Stimulated activated naive CD8-positive, alpha-beta T cell treated with anti-CD3 and anti-CD28 coated beads, Interleukin-15, amount 100 ng/mL, for 72 hours (primary cell): ENCODE results near the gene DNAH7.

ENCODE experiments used
- ATAC-seq: fragments of 150-1000 bp; cut with Tn5 transposase; 2 replicates; pipeline ENCODE4 v1.10.0; 2021; ENCODE audit warnings: mild to moderate bottlenecking, moderate library complexity
- DNase-seq, 2 donors: peaks; one replicate each; pipeline ENCODE4 v3.0.0; 2021 to 2022
- H3K27ac Mint-ChIP-seq, 2 donors: one replicate each; pipeline ENCODE4 v1.8.0; 2022; ENCODE audit warnings: mild to moderate bottlenecking in 2 of 2, mixed read lengths in 2 of 2, moderate library complexity in 2 of 2
- H3K27me3 Mint-ChIP-seq: one replicate; pipeline ENCODE4 v1.8.0; 2022; ENCODE audit warnings: mixed read lengths
- H3K4me1 Mint-ChIP-seq: one replicate; pipeline ENCODE4 v1.8.0; 2022; ENCODE audit warnings: mild to moderate bottlenecking, mixed read lengths
- H3K4me3 Mint-ChIP-seq, 2 donors: one replicate each; pipeline ENCODE4 v1.8.0; 2022; ENCODE audit warnings: mild to moderate bottlenecking in 2 of 2, mixed read lengths in 2 of 2, moderate library complexity in 1 of 2
- H3K9me3 Mint-ChIP-seq, 2 donors: one replicate each; pipeline ENCODE4 v1.8.0; 2022; ENCODE audit warnings: mixed read lengths in 2 of 2

DNAH7 gene

DNA sequence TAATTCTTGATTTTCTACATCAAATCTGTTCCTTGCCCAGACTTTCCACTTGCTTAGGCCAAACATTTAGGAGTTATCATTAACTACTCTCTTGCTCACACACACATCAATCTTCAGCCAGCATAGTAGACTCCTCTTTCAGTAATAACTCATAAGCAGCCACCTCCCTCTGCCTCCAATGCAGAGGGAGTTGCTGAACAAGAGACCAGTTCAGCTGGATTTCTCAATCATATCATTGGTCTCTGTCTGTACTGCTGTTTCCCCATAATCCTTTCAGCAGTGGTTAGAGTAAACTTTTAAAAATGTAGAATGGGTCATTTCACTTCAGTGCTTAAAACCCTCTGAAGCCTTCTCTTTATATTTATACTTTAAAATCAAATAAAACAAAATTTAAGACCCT lies 298.7 kb downstream of the DNAH7 start:
- no peaks in the 10 kb centered on the region for H3K27me3 Mint-ChIP-seq
- no peak for ATAC-seq
- DNase-seq, result no peak
- peaks cover 10 to 14% of the 10 kb centered on the region in 2 donors for H3K9me3 Mint-ChIP-seq
- H3K4me3 Mint-ChIP-seq, result no peak overlapping the region
- H3K4me1 Mint-ChIP-seq, result no peaks in the 10 kb centered on the region
- H3K27ac Mint-ChIP-seq, result no peak overlapping the region

DNA sequence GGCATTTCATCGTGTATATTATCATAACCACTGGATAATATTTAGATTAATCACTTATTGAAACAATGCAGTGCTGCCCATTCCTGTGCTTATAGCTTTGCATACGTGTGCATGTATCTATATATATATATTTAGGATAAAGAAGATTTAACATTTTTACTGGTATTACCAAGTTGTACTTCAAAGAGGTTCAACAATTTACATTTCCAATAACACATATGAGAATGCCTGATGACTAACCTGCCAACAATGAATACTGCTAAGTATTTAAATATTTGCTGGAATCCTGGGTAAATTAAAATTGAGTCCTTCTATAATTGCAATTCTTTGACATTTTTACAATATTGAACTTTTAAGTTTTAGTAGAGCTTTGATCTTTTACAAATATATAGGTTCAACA lies 300.2 kb downstream of the DNAH7 start:
- ATAC-seq (no peak), DNase-seq (no peak)
- no peaks in the 10 kb centered on the region for H3K27me3 Mint-ChIP-seq
- no peaks in the 10 kb centered on the region for H3K4me1 Mint-ChIP-seq
- H3K27ac Mint-ChIP-seq, result no peak overlapping the region
- no peak overlapping the region for H3K4me3 Mint-ChIP-seq
- peaks cover 18 to 25% of the 10 kb centered on the region in 2 donors for H3K9me3 Mint-ChIP-seq

DNA sequence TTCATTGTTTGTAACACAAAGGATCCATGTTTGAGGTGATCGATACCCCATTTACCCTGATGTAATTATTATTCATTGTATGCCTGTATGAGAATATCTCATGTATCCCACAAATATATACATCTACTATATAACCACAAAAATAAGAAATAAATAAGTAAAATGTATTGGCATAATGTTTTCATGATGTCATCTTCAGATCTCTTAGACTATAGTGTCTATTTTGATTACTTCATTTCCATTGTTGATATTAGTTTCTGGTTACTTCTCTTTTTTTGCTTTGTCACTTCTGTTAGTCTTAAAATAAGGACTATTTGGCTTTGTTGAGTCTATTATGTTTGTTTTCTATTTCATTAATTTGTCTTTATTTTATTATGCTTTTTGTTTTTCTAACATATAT lies 301.9 kb downstream of the DNAH7 start:
- no peaks in the 10 kb centered on the region for H3K4me1 Mint-ChIP-seq
- ATAC-seq (no peak), DNase-seq (no peak)
- H3K9me3 Mint-ChIP-seq, result peaks cover 30 to 42% of the 10 kb centered on the region in 2 donors
- H3K27me3 Mint-ChIP-seq, result no peaks in the 10 kb centered on the region
- no peak overlapping the region for H3K4me3 Mint-ChIP-seq
- no peak overlapping the region for H3K27ac Mint-ChIP-seq

DNA sequence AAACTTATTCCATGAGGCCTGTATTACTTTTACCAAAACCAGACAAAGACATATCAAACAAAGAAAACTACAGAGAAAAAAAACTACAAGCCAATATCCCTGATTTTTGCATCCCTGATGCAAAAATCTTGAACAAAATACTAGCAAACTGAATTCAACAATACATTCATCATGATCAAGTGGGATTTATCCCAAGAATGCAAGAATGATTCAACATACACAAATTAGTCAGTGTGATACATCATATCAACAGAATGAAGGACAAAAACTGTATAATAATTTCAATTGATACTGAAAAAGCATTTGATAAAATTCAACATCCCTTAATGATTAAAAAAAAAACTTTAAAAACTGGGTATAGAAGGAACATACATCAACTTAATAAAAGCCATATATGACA lies 304.8 kb downstream of the DNAH7 start:
- Mint-ChIP-seq H3K4me3 (no peak overlapping the region), H3K4me1 (no peaks in the 10 kb centered on the region), H3K27ac (no peak overlapping the region), H3K9me3 (peaks cover 35 to 61% of the 10 kb centered on the region in 2 donors), H3K27me3 (no peaks in the 10 kb centered on the region)
- ATAC-seq, result no peak
- no peak for DNase-seq

DNA sequence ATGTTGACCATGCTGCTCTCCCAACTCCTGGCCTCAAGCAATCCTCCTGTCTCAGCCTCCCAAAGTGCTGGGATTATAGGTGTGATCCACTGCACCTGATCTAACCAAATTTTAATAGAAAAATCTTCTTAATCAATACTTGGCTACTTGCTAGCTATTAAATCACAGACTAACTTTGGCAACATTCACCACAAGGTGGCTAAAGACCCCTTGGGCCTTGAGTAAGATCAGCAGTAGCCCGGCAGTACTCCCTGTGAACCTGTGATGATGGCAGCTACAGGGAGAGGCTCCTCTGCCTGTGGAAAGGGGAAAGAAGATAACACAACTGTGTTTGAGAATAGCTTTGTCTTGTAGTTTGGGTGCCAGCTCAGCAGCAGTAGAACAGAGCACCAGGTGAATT lies 308.8 kb downstream of the DNAH7 start:
- H3K4me1 Mint-ChIP-seq, result no peaks in the 10 kb centered on the region
- H3K27me3 Mint-ChIP-seq, result no peaks in the 10 kb centered on the region
- peak overlapping the region in 1 of 2 donors; percentile 34 for H3K27ac Mint-ChIP-seq
- H3K4me3 Mint-ChIP-seq, result no peak overlapping the region
- DNase-seq, result no peak
- peaks cover 24 to 46% of the 10 kb centered on the region in 2 donors for H3K9me3 Mint-ChIP-seq
- no peak for ATAC-seq

DNA sequence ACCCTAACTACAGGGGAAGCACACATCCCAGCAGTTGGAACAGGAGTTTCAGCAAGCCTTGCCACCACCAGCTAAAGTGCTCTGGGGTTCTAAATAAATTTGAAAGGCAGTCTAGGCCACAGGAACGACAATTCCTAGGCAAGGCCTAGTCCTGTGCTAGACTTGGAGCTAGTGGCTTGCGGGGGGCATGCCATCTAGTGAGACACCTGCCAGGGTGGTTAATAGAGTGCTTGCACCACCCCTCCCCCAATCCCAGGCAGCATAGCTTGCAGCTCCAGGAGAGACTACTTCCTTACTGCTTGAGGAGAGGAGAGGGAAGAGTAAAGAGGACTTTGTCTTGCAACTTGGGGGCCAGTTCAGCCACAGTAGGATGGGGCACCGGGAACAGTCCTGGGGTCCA lies 309.8 kb downstream of the DNAH7 start:
- DNase-seq (no peak), ATAC-seq (no peak)
- peaks cover 21 to 40% of the 10 kb centered on the region in 2 donors for H3K9me3 Mint-ChIP-seq
- H3K27me3 Mint-ChIP-seq, result no peaks in the 10 kb centered on the region
- H3K4me3 Mint-ChIP-seq, result no peak overlapping the region
- H3K4me1 Mint-ChIP-seq, result no peaks in the 10 kb centered on the region
- H3K27ac Mint-ChIP-seq, result no peak overlapping the region

DNA sequence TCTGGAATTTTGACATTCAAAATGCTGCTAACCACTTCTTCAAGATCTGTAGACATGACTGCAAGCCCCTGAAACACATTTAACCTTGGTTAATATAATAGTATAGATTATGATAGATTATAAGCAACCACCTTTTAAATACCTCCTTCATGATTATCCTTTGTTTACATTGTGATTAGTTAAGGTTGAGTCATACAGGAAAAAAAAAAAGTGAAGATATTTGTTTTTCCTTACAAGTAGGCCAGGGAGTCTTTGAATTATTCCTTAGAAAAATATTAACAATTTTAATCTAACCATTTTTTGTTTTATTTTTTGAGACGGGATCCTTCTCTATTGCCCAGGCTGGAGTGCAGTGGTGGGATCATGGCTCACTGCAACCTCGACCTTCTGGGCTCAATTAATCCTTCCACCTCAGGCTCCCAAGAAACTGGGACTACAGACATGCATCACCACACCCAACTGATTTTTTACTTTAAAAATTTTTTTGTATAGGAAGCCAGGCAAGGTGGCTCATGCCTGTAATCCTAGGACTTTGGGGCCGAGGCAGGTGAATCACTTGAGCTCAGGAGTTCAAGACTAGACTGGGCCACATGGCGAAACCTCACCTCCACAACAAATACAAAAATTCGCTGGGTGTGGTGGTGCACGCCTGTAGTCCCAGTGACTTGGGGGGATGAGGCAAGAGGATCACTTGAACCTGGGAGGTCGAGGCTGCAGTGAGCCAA lies 312.3 kb downstream of the DNAH7 start:
- Mint-ChIP-seq H3K27me3 (no peaks in the 10 kb centered on the region), H3K4me3 (no peak overlapping the region), H3K4me1 (no peaks in the 10 kb centered on the region), H3K9me3 (peaks cover 5 to 21% of the 10 kb centered on the region in 2 donors), H3K27ac (no peak overlapping the region)
- no peak for ATAC-seq
- no peak for DNase-seq

DNA sequence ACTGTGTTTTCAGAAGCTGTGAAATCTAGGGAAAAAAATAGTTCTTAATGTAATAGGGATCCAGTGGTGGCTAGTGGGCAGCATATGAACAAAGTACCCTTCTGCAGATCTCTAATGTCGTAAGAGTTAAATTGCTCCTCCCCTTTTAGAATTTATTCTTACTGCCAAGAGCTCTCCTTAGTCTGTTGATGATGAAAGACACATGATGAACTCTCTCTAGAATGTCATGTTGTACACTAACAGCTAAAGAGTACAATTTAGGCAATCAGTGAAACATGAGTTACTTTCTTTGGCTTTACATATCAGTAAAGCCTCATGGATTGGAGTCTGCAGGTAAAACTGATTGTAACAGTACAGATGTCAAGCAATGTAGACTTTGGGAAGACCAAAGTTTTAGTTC lies 327.4 kb downstream of the DNAH7 start:
- Mint-ChIP-seq H3K27ac (no peak overlapping the region), H3K9me3 (peaks cover 4 to 14% of the 10 kb centered on the region in 2 donors), H3K4me3 (no peak overlapping the region), H3K4me1 (no peaks in the 10 kb centered on the region), H3K27me3 (no peaks in the 10 kb centered on the region)
- no peak for DNase-seq
- no peak for ATAC-seq

DNA sequence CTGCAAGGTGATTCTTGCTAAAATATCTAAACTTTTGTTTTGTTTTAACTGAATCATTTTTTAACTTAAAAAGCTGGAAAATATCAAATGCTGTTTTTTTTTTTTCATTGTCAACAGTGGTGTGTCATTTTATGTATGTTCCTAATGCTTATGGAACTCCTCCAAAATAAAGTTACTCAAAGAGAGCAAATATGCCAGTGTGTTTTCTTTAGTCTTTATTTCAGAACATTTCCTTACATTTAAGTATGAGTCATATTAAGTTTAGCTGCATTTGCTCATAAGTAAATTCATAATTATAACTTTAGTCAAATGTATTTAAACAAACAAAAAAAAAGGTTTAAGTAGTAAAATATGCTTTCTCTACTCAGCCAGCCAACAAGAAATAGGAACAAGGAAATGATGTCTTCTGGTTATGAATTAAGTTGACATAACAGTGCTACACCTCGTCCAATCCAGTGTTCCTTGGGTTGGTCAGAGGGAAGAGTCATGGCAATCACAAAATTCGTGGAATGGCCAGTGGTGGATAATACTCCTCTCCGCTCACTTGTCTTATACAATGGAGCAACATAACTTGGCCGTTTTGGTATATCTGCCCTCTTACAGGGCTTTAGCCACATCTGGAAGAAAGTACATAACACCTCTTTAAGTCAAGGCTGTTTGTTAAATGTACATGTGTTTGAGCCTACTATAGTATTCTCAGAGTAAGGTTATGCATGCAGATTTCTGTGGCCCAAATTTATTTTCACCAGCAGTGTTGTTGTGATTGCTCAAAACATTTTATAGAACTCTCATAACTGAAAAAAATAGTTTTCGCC lies 330.9 kb downstream of the DNAH7 start:
- Mint-ChIP-seq H3K9me3 (peaks cover 0 to 4% of the 10 kb centered on the region in 2 donors), H3K4me1 (no peaks in the 10 kb centered on the region), H3K4me3 (no peak overlapping the region), H3K27ac (no peak overlapping the region), H3K27me3 (no peaks in the 10 kb centered on the region)
- no peak for ATAC-seq
- DNase-seq, result no peak

DNA sequence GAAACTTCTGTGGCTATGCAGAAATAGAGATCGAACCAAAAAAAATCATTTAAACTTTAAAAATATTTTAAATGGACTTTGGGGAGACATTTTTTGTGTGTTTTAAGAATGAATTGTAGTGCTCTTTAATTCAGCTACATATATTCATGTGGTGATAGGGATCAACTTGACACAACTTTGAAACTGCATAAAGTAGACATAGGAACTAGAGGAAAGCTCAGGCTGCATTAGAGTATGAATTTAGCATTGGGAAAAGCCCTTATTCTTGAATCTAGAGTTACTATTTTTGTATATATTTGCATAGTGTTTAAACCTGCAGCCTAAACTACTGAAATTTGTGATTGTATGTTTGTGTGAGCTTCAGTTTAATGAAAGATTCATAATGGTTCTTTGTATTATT lies 333.3 kb downstream of the DNAH7 start:
- no peaks in the 10 kb centered on the region for H3K27me3 Mint-ChIP-seq
- no peak overlapping the region for H3K27ac Mint-ChIP-seq
- DNase-seq (no peak), ATAC-seq (no peak)
- H3K4me3 Mint-ChIP-seq, result no peak overlapping the region
- H3K9me3 Mint-ChIP-seq, result peaks cover 0 to 5% of the 10 kb centered on the region in 2 donors
- no peaks in the 10 kb centered on the region for H3K4me1 Mint-ChIP-seq

DNA sequence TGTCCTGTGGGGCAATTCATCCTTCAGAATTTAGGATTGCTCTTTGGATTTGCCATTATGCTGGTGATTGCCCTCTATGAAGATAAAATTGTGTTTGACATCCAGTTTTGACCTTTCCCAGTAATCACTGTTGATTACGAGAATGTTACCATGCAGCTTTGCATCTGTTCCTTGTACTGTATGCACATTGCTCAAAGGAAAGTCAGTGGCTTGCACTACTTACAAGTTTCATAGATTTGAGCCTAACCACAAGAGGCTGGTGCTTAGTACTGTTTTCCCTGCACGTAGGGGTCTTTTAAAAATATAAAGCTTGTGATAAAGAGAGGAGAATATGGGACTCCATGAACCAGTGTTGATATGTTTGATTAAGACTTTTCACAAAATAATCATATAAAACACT lies 333.7 kb downstream of the DNAH7 start:
- Mint-ChIP-seq H3K4me3 (no peak overlapping the region), H3K27ac (no peak overlapping the region), H3K4me1 (no peaks in the 10 kb centered on the region), H3K27me3 (no peaks in the 10 kb centered on the region), H3K9me3 (peaks cover 0 to 5% of the 10 kb centered on the region in 2 donors)
- ATAC-seq (no peak), DNase-seq (no peak)

DNA sequence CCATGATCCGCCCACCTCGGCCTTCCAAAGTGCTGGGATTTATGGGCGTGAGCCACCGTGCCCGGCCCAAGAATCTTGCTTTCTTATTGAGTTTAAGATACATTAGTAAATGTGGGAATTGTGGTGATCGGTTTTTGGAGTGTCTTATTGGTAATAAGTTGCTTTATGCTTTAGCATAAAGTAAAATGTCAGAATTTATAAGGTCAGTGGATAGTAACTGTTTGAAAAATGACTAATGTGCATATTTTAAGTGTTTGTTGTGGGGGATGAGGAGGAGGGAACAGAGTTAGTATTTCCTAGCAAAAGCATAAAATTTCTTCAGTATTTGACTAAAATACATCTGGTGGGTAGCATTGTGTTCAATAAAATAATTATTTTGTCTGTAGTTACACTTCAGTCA lies 334.2 kb downstream of the DNAH7 start:
- H3K27ac Mint-ChIP-seq, result no peak overlapping the region
- H3K4me1 Mint-ChIP-seq, result no peaks in the 10 kb centered on the region
- H3K27me3 Mint-ChIP-seq, result no peaks in the 10 kb centered on the region
- H3K4me3 Mint-ChIP-seq, result no peak overlapping the region
- H3K9me3 Mint-ChIP-seq, result peaks cover 0 to 5% of the 10 kb centered on the region in 2 donors
- DNase-seq (no peak), ATAC-seq (no peak)

DNA sequence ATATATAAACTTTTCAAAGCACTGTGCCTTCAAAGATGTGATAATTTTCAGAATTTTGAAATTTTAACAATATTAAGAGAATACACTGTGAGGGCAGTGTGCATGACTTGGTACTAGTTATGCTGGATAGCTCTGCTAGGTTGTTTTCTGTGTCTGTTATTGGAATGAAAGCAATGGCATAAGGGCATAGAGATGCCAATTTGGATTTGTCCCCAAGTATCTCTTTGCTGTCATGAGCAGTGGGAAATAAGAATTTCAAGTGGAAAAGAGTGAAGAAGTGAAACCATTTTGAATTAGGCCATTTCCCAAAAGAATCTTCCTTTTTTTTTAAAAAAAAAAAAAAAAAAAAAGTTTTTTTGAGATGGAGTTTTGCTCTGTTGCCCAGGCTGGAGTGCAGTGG lies 334.8 kb downstream of the DNAH7 start:
- Mint-ChIP-seq H3K9me3 (peaks cover 0 to 5% of the 10 kb centered on the region in 2 donors), H3K4me3 (no peak overlapping the region), H3K4me1 (no peaks in the 10 kb centered on the region), H3K27ac (peak overlapping the region in 1 of 2 donors; percentile 7), H3K27me3 (no peaks in the 10 kb centered on the region)
- DNase-seq, result no peak
- no peak for ATAC-seq

DNA sequence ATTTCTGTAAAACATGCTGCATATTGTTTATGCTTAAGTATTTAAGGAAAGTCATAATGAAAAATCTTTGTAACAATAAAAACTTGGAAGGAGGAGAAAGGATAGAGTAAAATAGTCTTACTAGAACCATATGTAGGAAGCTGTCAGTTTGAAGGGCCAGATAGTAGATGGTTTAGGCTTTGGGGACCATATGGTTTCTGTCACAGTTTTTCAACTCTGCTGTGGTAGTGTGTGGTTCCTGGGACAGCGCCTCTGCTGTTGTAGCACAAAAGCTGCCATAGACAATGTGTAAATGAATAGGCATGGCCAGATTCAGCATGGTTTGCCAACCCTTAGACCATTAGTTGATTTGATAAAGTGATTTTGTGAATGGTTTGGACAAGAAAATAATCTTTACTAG lies 336.1 kb downstream of the DNAH7 start:
- no peak for ATAC-seq

DNA sequence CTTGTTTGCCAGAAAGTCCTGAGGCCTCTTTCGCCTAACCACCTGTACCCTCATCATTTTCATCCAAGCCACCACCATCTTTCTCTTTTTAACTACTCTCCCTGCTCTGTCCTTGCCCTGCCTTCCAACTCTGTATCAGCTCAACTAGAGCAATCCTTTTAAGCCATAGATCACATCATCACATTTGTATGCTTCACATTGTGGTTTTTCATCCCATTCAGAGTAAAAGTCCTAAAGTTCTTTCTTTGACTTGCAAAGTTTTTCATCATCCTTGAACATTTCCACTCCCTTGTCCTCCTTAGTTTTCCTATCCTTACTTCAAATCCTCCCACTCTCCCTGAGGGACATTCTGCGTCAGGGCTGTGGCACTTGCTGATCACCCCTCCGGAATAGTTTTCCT lies 337.7 kb downstream of the DNAH7 start:
- H3K27ac Mint-ChIP-seq, result no peak overlapping the region
- H3K4me3 Mint-ChIP-seq, result no peak overlapping the region
- no peak for DNase-seq
- ATAC-seq, result no peak
- H3K9me3 Mint-ChIP-seq, result peaks cover 0 to 5% of the 10 kb centered on the region in 2 donors
- no peaks in the 10 kb centered on the region for H3K27me3 Mint-ChIP-seq
- H3K4me1 Mint-ChIP-seq, result no peaks in the 10 kb centered on the region

More for the DNA sequence above, 336.1 kb downstream of the DNAH7 start:
- no peak for DNase-seq
- H3K27ac Mint-ChIP-seq, result no peak overlapping the region
- no peak overlapping the region for H3K4me3 Mint-ChIP-seq
- peaks cover 0 to 5% of the 10 kb centered on the region in 2 donors for H3K9me3 Mint-ChIP-seq
- H3K4me1 Mint-ChIP-seq, result no peaks in the 10 kb centered on the region
- no peaks in the 10 kb centered on the region for H3K27me3 Mint-ChIP-seq

DNA sequence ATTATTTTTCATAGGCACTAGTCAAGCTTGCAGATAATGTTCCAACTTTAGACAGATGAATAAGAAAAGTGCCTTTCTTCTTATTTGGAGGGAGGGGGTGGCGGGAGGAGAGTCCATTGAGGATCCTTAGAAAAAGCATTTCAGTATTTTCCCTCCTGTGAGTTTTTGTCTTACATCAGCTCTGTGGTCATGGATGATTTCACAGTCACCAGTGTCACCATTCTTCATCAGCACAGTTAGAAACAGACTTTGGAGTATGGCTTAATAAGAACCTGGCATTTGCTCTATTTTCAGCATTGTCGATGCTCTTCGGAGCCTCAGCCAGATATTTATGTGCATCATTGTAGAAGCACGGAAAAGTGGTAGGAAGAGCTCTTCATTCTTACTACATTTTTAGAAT lies 341.5 kb downstream of the DNAH7 start:
- Mint-ChIP-seq H3K4me3 (no peak overlapping the region), H3K27ac (no peak overlapping the region), H3K4me1 (no peaks in the 10 kb centered on the region), H3K9me3 (peaks cover 0 to 5% of the 10 kb centered on the region in 2 donors), H3K27me3 (no peaks in the 10 kb centered on the region)
- DNase-seq, result no peak
- no peak for ATAC-seq
